Endothelial cell of umbilical vein (primary cell): ENCODE results near the gene PAK2.

ENCODE experiments used
- POLR2A ChIP-seq: IDR thresholded peaks from 2 replicates; pipeline ENCODE4 v1.6.1; 2012; ENCODE audit warnings: low read depth, mild to moderate bottlenecking, control low read depth, low read length
- POLR2AphosphoS5 ChIP-seq: IDR thresholded peaks from 2 replicates; pipeline ENCODE4 v1.6.1; 2012; ENCODE audit warnings: low read depth, mild to moderate bottlenecking, control low read depth, low read length, moderate library complexity; ENCODE audit not compliant: insufficient read depth

- TF ChIP-seq POLR2A (no peak), POLR2AphosphoS5 (no peak)
Observed at GRCh38 chr3:196721097-196721496, 18.6 kb upstream of the PAK2 start.
